Tibial nerve (tissue), 4 donors: ENCODE measurements around the gene FJX1. TPM values are rescaled to one million over a fixed set of nuclear protein-coding genes. Genes with fewer than 3 reads are reported as not detected.

Source experiments
- DNase-seq, 2 donors: peaks; one replicate each; pipeline ENCODE4 v3.0.0-alpha.2; 2019; ENCODE audit warnings: low spot score in 2 of 2
- H3K27ac ChIP-seq, 4 donors: fragments of 200-600 bp; sonication (generic) in 3 of 4; one replicate each; pipeline ENCODE4 v1.5.1; 2017 to 2019; ENCODE audit warnings: mild to moderate bottlenecking in 1 of 4
- H3K27me3 ChIP-seq, 2 donors: fragments of 200-600 bp; sonication (generic) in 1 of 2; one replicate each; pipeline versions ENCODE4 v1.5.1 to v1.6.0; 2017 to 2019
- H3K36me3 ChIP-seq, 3 donors: fragments of 200-600 bp; sonication (generic); one replicate each; pipeline ENCODE4 v1.5.1; 2018 to 2019
- H3K4me1 ChIP-seq, 4 donors: fragments of 200-600 bp; sonication (generic) in 3 of 4; one replicate each; pipeline ENCODE4 v1.5.1; 2017 to 2019
- H3K4me3 ChIP-seq, 4 donors: fragments of 200-600 bp; sonication (generic) in 3 of 4; one replicate each; pipeline ENCODE4 v1.5.1; 2017 to 2019; ENCODE audit warnings: mild to moderate bottlenecking in 1 of 4, moderate library complexity in 1 of 4
- H3K9me3 ChIP-seq, 4 donors: fragments of 200-600 bp; sonication (generic) in 3 of 4; one replicate each; pipeline ENCODE4 v1.5.1; 2017 to 2019
- CTCF ChIP-seq, 5 experiments: fragments of 200-600 bp in 3 of 5; fragments of 450-650 bp in 2 of 5; sonication (generic) in 3 of 5; IDR thresholded peaks; one replicate each; pipeline ENCODE4 v1.5.1; 2016 to 2019; ENCODE audit warnings: antibody characterized with exemption in 5 of 5, mild to moderate bottlenecking in 3 of 5, moderate library complexity in 2 of 5
- EP300 ChIP-seq, 2 donors: sonication (generic); formaldehyde crosslinking; IDR thresholded peaks; one replicate each; pipeline ENCODE4 v1.6.1; 2017; ENCODE audit warnings: antibody characterized with exemption in 2 of 2, mild to moderate bottlenecking in 1 of 2
- POLR2A ChIP-seq, 2 donors: fragments of 450-650 bp; IDR thresholded peaks; one replicate each; pipeline ENCODE4 v1.6.1; 2017; ENCODE audit warnings: antibody characterized with exemption in 2 of 2, mild to moderate bottlenecking in 2 of 2, moderate library complexity in 2 of 2
- WGBS, 2 donors: methylation state at CpG; one replicate each; pipeline ENCODE4 v1.1.5; 2018; 5-methylcytosine and 5-hydroxymethylcytosine counted together
- total RNA-seq, 4 donors: library from RNA; depleted of rRNA; stranded (reverse); fragments of >200 nt; gene quantifications; one replicate each; pipeline ENCODE4 v1.1.0, GENCODE V29; 2016

Gene FJX1
- total RNA-seq, 4 donors from 2014 or later, result 1.5 to 7.2 (median 4.9) TPM

- peak in 1 of 2 donors; percentile 33 for DNase-seq
- Histone ChIP-seq H3K27me3 (no peaks in the 10 kb centered on the region), H3K27ac (no peak overlapping the region)
Measured at GRCh38 chr11:35593143-35593542, 25.1 kb upstream of the FJX1 start.

GRCh38 chr11:35594680-35595079 is 23.6 kb upstream of the FJX1 start:
- H3K4me1 ChIP-seq, result peaks cover 0 to 8% (median 0%) of the 10 kb centered on the region in 4 donors
- H3K36me3 ChIP-seq, result no peaks in the 10 kb centered on the region
- TF ChIP-seq POLR2A (IDR thresholded peaks at IDR 0.05), result no peak
- TF ChIP-seq CTCF (IDR thresholded peaks at IDR 0.05), result no peak
- no peak for TF ChIP-seq EP300 (IDR thresholded peaks at IDR 0.05)
- H3K9me3 ChIP-seq, result no peaks in the 10 kb centered on the region
- no peak for DNase-seq
- no peak overlapping the region for H3K4me3 ChIP-seq
- 34 to 59% methylated on average over 2 of the region's 2 CpGs for WGBS, 2 donors
- no peaks in the 10 kb centered on the region for H3K27me3 ChIP-seq
- H3K27ac ChIP-seq, result no peak overlapping the region

More at GRCh38 chr11:35593143-35593542, 25.1 kb upstream of the FJX1 start:
- no peaks in the 10 kb centered on the region for H3K36me3 ChIP-seq
- H3K4me3 ChIP-seq, result no peak overlapping the region
- TF ChIP-seq EP300 (IDR thresholded peaks at IDR 0.05), result peak in 1 of 2 donors; percentile 56
- no peak for TF ChIP-seq CTCF (IDR thresholded peaks at IDR 0.05)
- peaks cover 0 to 8% (median 0%) of the 10 kb centered on the region in 4 donors for H3K4me1 ChIP-seq
- H3K9me3 ChIP-seq, result no peaks in the 10 kb centered on the region

GRCh38 chr11:35598254-35599125 is 19.8 kb upstream of the FJX1 start:
- no peak for DNase-seq
- no peak overlapping the region for H3K27ac ChIP-seq
- H3K27me3 ChIP-seq, result no peaks in the 10 kb centered on the region
- H3K9me3 ChIP-seq, result no peaks in the 10 kb centered on the region
- peaks cover 0 to 3% (median 0%) of the 10 kb centered on the region in 4 donors for H3K4me1 ChIP-seq
- WGBS, 2 donors, result 70 to 71% methylated on average over 3 of the region's 3 CpGs
- no peak overlapping the region for H3K4me3 ChIP-seq
- no peaks in the 10 kb centered on the region for H3K36me3 ChIP-seq
- no peak for TF ChIP-seq EP300 (IDR thresholded peaks at IDR 0.05)
- no peak for TF ChIP-seq CTCF (IDR thresholded peaks at IDR 0.05)
- no peak for TF ChIP-seq POLR2A (IDR thresholded peaks at IDR 0.05)

GRCh38 chr11:35600331-35600838 is 17.9 kb upstream of the FJX1 start:
- TF ChIP-seq POLR2A (IDR thresholded peaks at IDR 0.05), result no peak
- TF ChIP-seq CTCF (IDR thresholded peaks at IDR 0.05), result no peak
- no peak for TF ChIP-seq EP300 (IDR thresholded peaks at IDR 0.05)
- Histone ChIP-seq H3K4me3 (no peak overlapping the region), H3K27ac (no peak overlapping the region), H3K27me3 (no peaks in the 10 kb centered on the region), H3K9me3 (no peaks in the 10 kb centered on the region), H3K4me1 (peaks cover 0 to 2% (median 0%) of the 10 kb centered on the region in 4 donors), H3K36me3 (no peaks in the 10 kb centered on the region)
- WGBS, 2 donors, result 71 to 76% methylated on average over 4 of the region's 4 CpGs
- no peak for DNase-seq

- Histone ChIP-seq H3K27me3 (no peaks in the 10 kb centered on the region), H3K36me3 (no peaks in the 10 kb centered on the region), H3K4me1 (peaks cover 0 to 11% (median 0%) of the 10 kb centered on the region in 4 donors), H3K27ac (no peak overlapping the region), H3K9me3 (no peaks in the 10 kb centered on the region), H3K4me3 (no peak overlapping the region)
- no peak for DNase-seq
- no peak for TF ChIP-seq POLR2A (IDR thresholded peaks at IDR 0.05)
- TF ChIP-seq CTCF (IDR thresholded peaks at IDR 0.05), result no peak
- no peak for TF ChIP-seq EP300 (IDR thresholded peaks at IDR 0.05)
- 59 to 61% methylated on average over 5 of the region's 5 CpGs for WGBS, 2 donors
Measured at GRCh38 chr11:35602160-35602793, 16.0 kb upstream of the FJX1 start.
